PC-3 (cell line): ENCODE data around the gene TROAP. TPM values are rescaled to one million over a fixed set of nuclear protein-coding genes. Genes with fewer than 3 reads are reported as not detected.
A peak's percentile ranks its signal among the peaks of the same experiment; 100 is the strongest.

Source experiments
- ATAC-seq: fragments of 200-7000 bp; cut with Tn5 transposase; 2 replicates; pipeline ENCODE4 v1.9.1; 2020; ENCODE audit warnings: mild to moderate bottlenecking, moderate library complexity
- BruUV-seq: library from RNA; stranded (reverse); fragments of 400-500 nt; replicated peaks from 2 replicates; lab custom pipeline; 2021; lab: Mats Ljungman, UMichigan
- CTCF ChIA-PET: fragments of 300-600 bp; sonication (Branson Sonifier 250); formaldehyde crosslinking; loops from one replicate; lab custom pipeline; 2022; ENCODE audit warnings: antibody characterized with exemption; lab: Charles Lee
- POLR2A ChIA-PET: fragments of 300-600 bp; sonication (Branson Sonifier 250); formaldehyde crosslinking; loops from one replicate; lab custom pipeline; 2022; ENCODE audit warnings: antibody characterized with exemption; ENCODE audit not compliant: unreplicated experiment; lab: Charles Lee
- DNase-seq: peaks from one replicate; pipeline ENCODE4 v3.0.0-alpha.2; 2015
- H2AFZ ChIP-seq: fragments of 300-600 bp; sonication (generic); 2 replicates; pipeline ENCODE4 v1.6.0; 2016; ENCODE audit warnings: antibody characterized with exemption, low read length
- H3F3A ChIP-seq: fragments of 300-600 bp; sonication (generic); one replicate; pipeline ENCODE4 v1.6.0; 2017; ENCODE audit warnings: antibody characterized with exemption, low read length, control low read depth, mild to moderate bottlenecking; ENCODE audit not compliant: unreplicated experiment
- H3K27ac ChIP-seq: fragments of 300-600 bp; sonication (generic); 2 replicates; pipeline ENCODE4 v1.5.1; 2016; ENCODE audit warnings: mild to moderate bottlenecking, low read length
- H3K27me3 ChIP-seq: fragments of 300-600 bp; sonication (generic); 2 replicates; pipeline ENCODE4 v1.6.1; 2016; ENCODE audit warnings: low read length, mixed read lengths
- H3K36me3 ChIP-seq: fragments of 300-600 bp; sonication (generic); 2 replicates; pipeline ENCODE4 v1.6.1; 2016; ENCODE audit warnings: low read depth, mixed run types, low read length, mixed read lengths
- H3K4me1 ChIP-seq: fragments of 300-600 bp; sonication (generic); 2 replicates; pipeline ENCODE4 v1.5.1; 2016; ENCODE audit warnings: low read length; ENCODE audit not compliant: insufficient read depth
- H3K4me2 ChIP-seq: fragments of 300-600 bp; sonication (generic); 2 replicates; pipeline ENCODE4 v1.6.0; 2016; ENCODE audit warnings: low read length
- H3K4me3 ChIP-seq: fragments of 300-600 bp; sonication (generic); 2 replicates; pipeline ENCODE4 v1.5.1; 2016; ENCODE audit warnings: mild to moderate bottlenecking, low read length, mixed read lengths
- H3K79me2 ChIP-seq: fragments of 300-600 bp; sonication (generic); 2 replicates; pipeline ENCODE4 v1.6.1; 2017; ENCODE audit warnings: low read length, mixed read lengths
- H3K9ac ChIP-seq: fragments of 300-600 bp; sonication (generic); 2 replicates; pipeline ENCODE4 v1.6.0; 2016; ENCODE audit warnings: mild to moderate bottlenecking, low read length
- H3K9me2 ChIP-seq: fragments of 300-600 bp; sonication (generic); replicated peaks from 2 replicates; pipeline ENCODE4 v1.6.1; 2016; ENCODE audit warnings: mixed run types, low read length, mixed read lengths
- H3K9me3 ChIP-seq: fragments of 300-600 bp; sonication (generic); 2 replicates; pipeline ENCODE4 v1.6.1; 2016; ENCODE audit warnings: low read length, mixed read lengths
- H4K20me1 ChIP-seq: fragments of 300-600 bp; sonication (generic); 2 replicates; pipeline ENCODE4 v1.6.1; 2016; ENCODE audit warnings: low read length, mixed read lengths
- EZH2 ChIP-seq: fragments of 300-600 bp; sonication (generic); IDR thresholded peaks from one replicate; pipeline ENCODE4 v1.6.1; 2017; ENCODE audit warnings: antibody characterized with exemption, mild to moderate bottlenecking, low read length; ENCODE audit not compliant: unreplicated experiment
- EZH2phosphoT487 ChIP-seq: fragments of 300-600 bp; sonication (generic); IDR thresholded peaks from 2 replicates; pipeline ENCODE4 v1.6.1; 2018; ENCODE audit warnings: mild to moderate bottlenecking, antibody characterized with exemption, low read length, borderline replicate concordance
- intact Hi-C: fragments of 100-400 bp; cut with micrococcal nuclease; formaldehyde crosslinking; loops from 2 replicates; pipeline ENCODE4 v1.9.0; 2023
- total RNA-seq: library from RNA; depleted of rRNA; stranded (reverse); fragments of >200 nt; gene quantifications from 2 replicates; pipeline ENCODE4 v1.2.3, GENCODE V29; 2014
- TF ChIP-seq, protein P1 (sequence below): fragments of 300-600 bp; sonication (generic); conservative IDR thresholded peaks from 2 replicates; pipeline ENCODE4 v1.5.1; 2017; ENCODE audit warnings: antibody characterized with exemption, low read depth, mild to moderate bottlenecking, low read length

TROAP gene
- total RNA-seq, 1 experiment from 2014 or later, result 103 TPM

- no peak for ATAC-seq
- no peak overlapping the region for H3K9ac ChIP-seq
These were observed 23.0 kb downstream of the TROAP start for GRCh38 chr12:49345825-49346658.

GRCh38 chr12:49346659-49347310 lies 23.7 kb downstream of the TROAP start, which contains the start of gene DNAJC22:
DNAJC22 (plus strand) TSS chr12:49346888; CDS start chr12:49348873, 1,985 bp downstream.
- no peaks in the 10 kb centered on the region for H3K36me3 ChIP-seq
- no peak within 1 kb of the TSS for H3K27ac ChIP-seq
- intact Hi-C loops, result no loop called here
- no peaks in the 10 kb centered on the region for H3K9me2 ChIP-seq
- no peaks in the 10 kb centered on the region for H3K9me3 ChIP-seq
- peak within 1 kb of the TSS; percentile 81 for H2AFZ ChIP-seq
- peak within 1 kb of the TSS; percentile 70 for H3K4me3 ChIP-seq
- H3K79me2 ChIP-seq, result peaks cover 7% of the 10 kb centered on the region; the same call in 1 of the 2 replicates
- no peaks in the 10 kb centered on the region for H4K20me1 ChIP-seq
- H3K27me3 ChIP-seq, result peaks cover 21% of the 10 kb centered on the region
- H3K9ac ChIP-seq, result peak within 1 kb of the TSS; percentile 55; the same call in 1 of the 2 replicates
- peak; percentile 50 for DNase-seq
- CTCF ChIA-PET, result interaction anchor here (0.5 to 3.2 kb wide), 8 partner anchors 10 to 191 kb away, joined by 3 to 16 read pairs (median 8); partner anchors contain the start of genes SPATS2 and TROAP
- ATAC-seq, result peak; percentile 21
- peaks cover 38% of the 10 kb centered on the region for H3K4me1 ChIP-seq
- no TSS peak for BruUV-seq
- H3K4me2 ChIP-seq, result peak within 1 kb of the TSS; percentile 87
- POLR2A ChIA-PET, result interaction anchor here (0.6 kb wide), 2 partner anchors 68 to 224 kb away, joined by 3 to 10 read pairs; no protein-coding TSS in a partner anchor
- no peak for TF ChIP-seq EZH2phosphoT487
- no peak for TF ChIP-seq EZH2
- TF ChIP-seq, protein P1, sequence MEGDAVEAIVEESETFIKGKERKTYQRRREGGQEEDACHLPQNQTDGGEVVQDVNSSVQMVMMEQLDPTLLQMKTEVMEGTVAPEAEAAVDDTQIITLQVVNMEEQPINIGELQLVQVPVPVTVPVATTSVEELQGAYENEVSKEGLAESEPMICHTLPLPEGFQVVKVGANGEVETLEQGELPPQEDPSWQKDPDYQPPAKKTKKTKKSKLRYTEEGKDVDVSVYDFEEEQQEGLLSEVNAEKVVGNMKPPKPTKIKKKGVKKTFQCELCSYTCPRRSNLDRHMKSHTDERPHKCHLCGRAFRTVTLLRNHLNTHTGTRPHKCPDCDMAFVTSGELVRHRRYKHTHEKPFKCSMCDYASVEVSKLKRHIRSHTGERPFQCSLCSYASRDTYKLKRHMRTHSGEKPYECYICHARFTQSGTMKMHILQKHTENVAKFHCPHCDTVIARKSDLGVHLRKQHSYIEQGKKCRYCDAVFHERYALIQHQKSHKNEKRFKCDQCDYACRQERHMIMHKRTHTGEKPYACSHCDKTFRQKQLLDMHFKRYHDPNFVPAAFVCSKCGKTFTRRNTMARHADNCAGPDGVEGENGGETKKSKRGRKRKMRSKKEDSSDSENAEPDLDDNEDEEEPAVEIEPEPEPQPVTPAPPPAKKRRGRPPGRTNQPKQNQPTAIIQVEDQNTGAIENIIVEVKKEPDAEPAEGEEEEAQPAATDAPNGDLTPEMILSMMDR, result no peak
- H3F3A ChIP-seq, result no peaks in the 10 kb centered on the region

More at GRCh38 chr12:49345825-49346658, 23.0 kb downstream of the TROAP start:
- POLR2A ChIA-PET, result interaction anchor here (0.6 kb wide), 1 partner anchor 69 kb away, joined by 10 read pairs; no protein-coding TSS in a partner anchor
- TF ChIP-seq, protein P1, result no peak
- peak; percentile 44 for TF ChIP-seq EZH2
- peak overlapping the region; percentile 87 for H3K4me2 ChIP-seq
- peaks cover 38% of the 10 kb centered on the region for H3K4me1 ChIP-seq
- H3F3A ChIP-seq, result no peaks in the 10 kb centered on the region
- H3K27ac ChIP-seq, result no peak overlapping the region
- H2AFZ ChIP-seq, result peak overlapping the region; percentile 81
- no peaks in the 10 kb centered on the region for H3K9me2 ChIP-seq
- no peaks in the 10 kb centered on the region for H4K20me1 ChIP-seq
- DNase-seq, result no peak
- peak overlapping the region; percentile 70 for H3K4me3 ChIP-seq
- no peaks in the 10 kb centered on the region for H3K9me3 ChIP-seq
- BruUV-seq, result no TSS peak
- CTCF ChIA-PET, result interaction anchor here (0.5 to 3.2 kb wide), 6 partner anchors 13 to 192 kb away, joined by 3 to 16 read pairs (median 4); partner anchors contain the start of gene TROAP
- no peaks in the 10 kb centered on the region for H3K36me3 ChIP-seq
- peaks cover 7% of the 10 kb centered on the region; the same call in 1 of the 2 replicates for H3K79me2 ChIP-seq
- H3K27me3 ChIP-seq, result peaks cover 21% of the 10 kb centered on the region
- intact Hi-C loops, result no loop called here
